Lower leg skin (tissue), 3 donors: ENCODE results near the gene DPP6.

ENCODE experiments used
- CTCF ChIP-seq, 3 donors: fragments of 450-650 bp; IDR thresholded peaks; one replicate each; pipeline ENCODE4 v1.5.1; 2016; ENCODE audit warnings: antibody characterized with exemption in 3 of 3, mild to moderate bottlenecking in 3 of 3, moderate library complexity in 2 of 3
- POLR2A ChIP-seq, 2 donors: fragments of 450-650 bp; IDR thresholded peaks; one replicate each; pipeline ENCODE4 v1.6.1; 2016 to 2017; ENCODE audit warnings: antibody characterized with exemption in 2 of 2, mild to moderate bottlenecking in 1 of 2, moderate library complexity in 1 of 2

- TF ChIP-seq CTCF (IDR thresholded peaks at IDR 0.05) (no peak), POLR2A (IDR thresholded peaks at IDR 0.05) (no peak)
Measured at GRCh38 chr7:154913638-154914307, 861.6 kb downstream of the DPP6 start.
